Esophagus squamous epithelium (tissue), 4 donors: Measurements from ENCODE around the gene AIP.

Experiments
- CTCF ChIP-seq, 6 experiments: fragments of 450-650 bp in 4 of 6; fragments of 200-600 bp in 2 of 6; sonication (generic) in 2 of 6; IDR thresholded peaks; one replicate each; pipeline ENCODE4 v1.5.1; 2016 to 2019; ENCODE audit warnings: antibody characterized with exemption in 6 of 6, mild to moderate bottlenecking in 4 of 6, moderate library complexity in 4 of 6
- POLR2A ChIP-seq, 4 donors: fragments of 450-650 bp; IDR thresholded peaks; one replicate each; pipeline ENCODE4 v1.6.1; 2017; ENCODE audit warnings: antibody characterized with exemption in 4 of 4, mild to moderate bottlenecking in 4 of 4, moderate library complexity in 3 of 4

GRCh38 chr11:67510023-67510345 is 27.2 kb downstream of the AIP start:
- TF ChIP-seq POLR2A (IDR thresholded peaks at IDR 0.05), result no peak
- no peak for TF ChIP-seq CTCF (IDR thresholded peaks at IDR 0.05)
